ENCODE data around the gene STAM.

The STAM gene

GRCh38 chr10:17663450-17663849 is 19.5 kb downstream of the STAM start:
- H4K20me1 ChIP-seq (ENCODE audit: insufficient read depth, low read length, poor library complexity, severe bottlenecking), result no peaks in the 10 kb centered on the region
- peak overlapping the region; percentile 64 for H3K4me2 ChIP-seq (ENCODE audit: low read depth, low read length, poor library complexity, severe bottlenecking)
- H3K9me2 ChIP-seq (replicated peaks; ENCODE audit: low read depth, low read length), result no peaks in the 10 kb centered on the region
- no peaks in the 10 kb centered on the region for H3K27me3 ChIP-seq (ENCODE audit: insufficient read depth, low read length, poor library complexity, severe bottlenecking)
- H3K9me3 ChIP-seq (ENCODE audit: insufficient read depth, low read depth, low read length), result no peaks in the 10 kb centered on the region
- peaks cover 88% of the 10 kb centered on the region for H3K79me2 ChIP-seq (ENCODE audit: insufficient read depth, low read length)
- H3K36me3 ChIP-seq (ENCODE audit: insufficient read depth, low read length), result peaks cover 19% of the 10 kb centered on the region; the same call in 1 of the 2 replicates
- H3K4me1 ChIP-seq (ENCODE audit: insufficient read depth, low read length, poor library complexity, severe bottlenecking), result peaks cover 49% of the 10 kb centered on the region
- H3F3A ChIP-seq (ENCODE audit: low read depth), result peaks cover 18% of the 10 kb centered on the region; the same call in 1 of the 2 replicates
- TF ChIP-seq, protein P1, sequence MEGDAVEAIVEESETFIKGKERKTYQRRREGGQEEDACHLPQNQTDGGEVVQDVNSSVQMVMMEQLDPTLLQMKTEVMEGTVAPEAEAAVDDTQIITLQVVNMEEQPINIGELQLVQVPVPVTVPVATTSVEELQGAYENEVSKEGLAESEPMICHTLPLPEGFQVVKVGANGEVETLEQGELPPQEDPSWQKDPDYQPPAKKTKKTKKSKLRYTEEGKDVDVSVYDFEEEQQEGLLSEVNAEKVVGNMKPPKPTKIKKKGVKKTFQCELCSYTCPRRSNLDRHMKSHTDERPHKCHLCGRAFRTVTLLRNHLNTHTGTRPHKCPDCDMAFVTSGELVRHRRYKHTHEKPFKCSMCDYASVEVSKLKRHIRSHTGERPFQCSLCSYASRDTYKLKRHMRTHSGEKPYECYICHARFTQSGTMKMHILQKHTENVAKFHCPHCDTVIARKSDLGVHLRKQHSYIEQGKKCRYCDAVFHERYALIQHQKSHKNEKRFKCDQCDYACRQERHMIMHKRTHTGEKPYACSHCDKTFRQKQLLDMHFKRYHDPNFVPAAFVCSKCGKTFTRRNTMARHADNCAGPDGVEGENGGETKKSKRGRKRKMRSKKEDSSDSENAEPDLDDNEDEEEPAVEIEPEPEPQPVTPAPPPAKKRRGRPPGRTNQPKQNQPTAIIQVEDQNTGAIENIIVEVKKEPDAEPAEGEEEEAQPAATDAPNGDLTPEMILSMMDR (conservative IDR thresholded peaks at IDR 0.05; ENCODE audit: low read length), result no peak
- no peak for TF ChIP-seq EZH2phosphoT487 (IDR thresholded peaks at IDR 0.05; ENCODE audit: borderline replicate concordance)
- peak overlapping the region; percentile 55 for H3K4me3 ChIP-seq (ENCODE audit: low read length, poor library complexity, severe bottlenecking)
- H2AFZ ChIP-seq (ENCODE audit: low read length), result no peak overlapping the region
- peak overlapping the region; percentile 66 for H3K9ac ChIP-seq (ENCODE audit: low read depth, low read length, poor library complexity, severe bottlenecking)

DNA sequence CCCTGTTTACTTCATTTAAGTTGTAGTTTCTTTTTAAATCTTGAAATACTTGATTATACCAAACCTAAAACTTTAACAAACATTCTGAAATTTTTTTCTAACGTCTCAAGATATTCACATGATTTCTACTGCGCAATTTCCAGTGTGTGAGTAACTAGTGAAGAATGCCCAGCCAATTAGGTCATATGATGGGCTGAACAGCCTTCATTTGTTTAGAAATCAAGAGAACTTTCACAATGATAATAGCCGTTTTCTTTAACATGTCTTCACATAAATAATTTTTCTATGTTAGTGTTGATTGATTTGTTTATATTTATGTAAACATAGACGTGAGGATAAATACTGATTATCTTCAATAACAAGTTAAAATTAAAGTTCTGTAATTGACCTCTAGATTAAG is 21.8 kb downstream of the STAM start:
- Histone ChIP-seq H3K36me3 (ENCODE audit: insufficient read depth, low read length) (peaks cover 14% of the 10 kb centered on the region; the same call in 1 of the 2 replicates), H3K4me1 (ENCODE audit: insufficient read depth, low read length, poor library complexity, severe bottlenecking) (peaks cover 64% of the 10 kb centered on the region), H3K4me3 (ENCODE audit: low read length, poor library complexity, severe bottlenecking) (no peak overlapping the region), H4K20me1 (ENCODE audit: insufficient read depth, low read length, poor library complexity, severe bottlenecking) (peaks cover 10% of the 10 kb centered on the region), H3K9ac (ENCODE audit: low read depth, low read length, poor library complexity, severe bottlenecking) (no peak overlapping the region), H3F3A (ENCODE audit: low read depth) (peaks cover 18% of the 10 kb centered on the region; the same call in 1 of the 2 replicates), H3K9me3 (ENCODE audit: insufficient read depth, low read depth, low read length) (no peaks in the 10 kb centered on the region), H3K79me2 (ENCODE audit: insufficient read depth, low read length) (peaks cover 87% of the 10 kb centered on the region), H3K9me2 (replicated peaks; ENCODE audit: low read depth, low read length) (no peaks in the 10 kb centered on the region), H2AFZ (ENCODE audit: low read length) (no peak overlapping the region), H3K4me2 (ENCODE audit: low read depth, low read length, poor library complexity, severe bottlenecking) (peak overlapping the region; percentile 28), H3K27me3 (ENCODE audit: insufficient read depth, low read length, poor library complexity, severe bottlenecking) (no peaks in the 10 kb centered on the region)
- TF ChIP-seq EZH2phosphoT487 (IDR thresholded peaks at IDR 0.05; ENCODE audit: borderline replicate concordance), result no peak
- TF ChIP-seq, protein P1 (conservative IDR thresholded peaks at IDR 0.05; ENCODE audit: low read length), result no peak

DNA sequence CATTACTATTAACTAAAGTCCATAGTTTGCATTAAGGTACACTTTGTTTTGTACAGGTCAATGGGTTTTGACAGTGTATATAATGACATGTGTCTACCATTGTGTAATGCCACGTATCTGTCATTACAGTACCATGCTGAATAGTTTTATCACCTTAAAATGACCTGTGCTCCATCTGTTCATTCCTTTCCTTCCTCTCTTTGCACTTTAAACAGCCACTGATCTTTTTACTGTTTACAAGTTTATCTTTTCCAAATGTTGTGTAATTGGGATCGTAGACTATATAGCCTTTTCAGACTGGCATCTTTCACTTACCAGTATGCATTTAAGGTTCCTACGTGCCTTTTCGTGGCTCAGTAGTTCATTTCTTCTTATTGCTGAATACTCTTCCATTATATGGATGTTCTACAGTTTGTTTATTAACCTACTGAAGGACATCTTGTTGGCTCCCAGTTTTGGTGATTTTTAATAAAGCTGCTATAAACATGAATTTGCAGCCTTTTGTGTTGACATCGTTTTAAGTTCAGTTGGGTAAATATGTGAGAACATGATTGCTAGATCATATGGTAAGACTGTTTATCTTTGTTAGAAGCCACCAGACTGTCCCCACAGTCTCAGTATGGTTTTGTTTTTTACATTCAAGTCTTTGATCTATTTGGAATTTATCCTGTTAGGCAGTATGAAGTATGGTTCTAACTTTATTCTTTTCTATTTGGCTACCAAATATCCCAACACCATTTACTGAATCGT is 24.7 kb downstream of the STAM start:
- Histone ChIP-seq H3K4me1 (ENCODE audit: insufficient read depth, low read length, poor library complexity, severe bottlenecking) (peaks cover 65% of the 10 kb centered on the region), H3K79me2 (ENCODE audit: insufficient read depth, low read length) (peaks cover 96% of the 10 kb centered on the region), H3K9me2 (replicated peaks; ENCODE audit: low read depth, low read length) (no peaks in the 10 kb centered on the region), H3F3A (ENCODE audit: low read depth) (peaks cover 5% of the 10 kb centered on the region), H3K27me3 (ENCODE audit: insufficient read depth, low read length, poor library complexity, severe bottlenecking) (no peaks in the 10 kb centered on the region), H3K9ac (ENCODE audit: low read depth, low read length, poor library complexity, severe bottlenecking) (no peak overlapping the region), H3K4me3 (ENCODE audit: low read length, poor library complexity, severe bottlenecking) (no peak overlapping the region), H3K9me3 (ENCODE audit: insufficient read depth, low read depth, low read length) (no peaks in the 10 kb centered on the region), H3K4me2 (ENCODE audit: low read depth, low read length, poor library complexity, severe bottlenecking) (peak overlapping the region; percentile 29), H4K20me1 (ENCODE audit: insufficient read depth, low read length, poor library complexity, severe bottlenecking) (peaks cover 16% of the 10 kb centered on the region), H3K36me3 (ENCODE audit: insufficient read depth, low read length) (no peaks in the 10 kb centered on the region), H2AFZ (ENCODE audit: low read length) (no peak overlapping the region)
- TF ChIP-seq, protein P1 (conservative IDR thresholded peaks at IDR 0.05; ENCODE audit: low read length), result no peak
- TF ChIP-seq EZH2phosphoT487 (IDR thresholded peaks at IDR 0.05; ENCODE audit: borderline replicate concordance), result no peak

All from Loucy (cell line).